ENCODE results near the gene METAP1D. TPM values are rescaled to one million over a fixed set of nuclear protein-coding genes. Genes with fewer than 3 reads are reported as not detected.
A peak's percentile ranks its signal among the peaks of the same experiment; 100 is the strongest.

The METAP1D gene
- total RNA-seq, 1 experiment from 2014 or later, result 5.2 TPM

- H3K27ac Mint-ChIP-seq, result no peak overlapping the region
- Histone ChIP-seq H2BK120ac (ENCODE audit: low read depth, low read length, poor library complexity, severe bottlenecking) (no peak overlapping the region), H2BK12ac (ENCODE audit: insufficient read length, low read depth, low read length) (no peak overlapping the region), H3K23me2 (ENCODE audit: insufficient read length, low read depth, low read length, poor library complexity, severe bottlenecking) (peaks cover 14% of the 10 kb centered on the region), H4K8ac (replicated peaks; ENCODE audit: insufficient read length, low read depth, low read length) (no peak overlapping the region), H4K5ac (ENCODE audit: insufficient read length, low read depth, low read length) (no peak overlapping the region), H3K27me3 (ENCODE audit: insufficient read depth, low read length) (peaks cover 66% of the 10 kb centered on the region), H2BK20ac (ENCODE audit: low read depth, low read length, poor library complexity, severe bottlenecking) (no peak overlapping the region), H3K56ac (ENCODE audit: insufficient read length, low read depth, low read length) (no peak overlapping the region), H3K4me2 (ENCODE audit: insufficient read depth, insufficient read length, low read length) (peak overlapping the region; percentile 42), H3K79me2 (ENCODE audit: insufficient read depth, low read length) (no peaks in the 10 kb centered on the region), H3T11ph (ENCODE audit: low read length) (no peak overlapping the region), H3K9me3 (ENCODE audit: control insufficient read depth, low read depth, low read length) (no peaks in the 10 kb centered on the region), H3K9ac (ENCODE audit: extremely low read depth, insufficient read length, low read length) (no peak overlapping the region), H3K4ac (ENCODE audit: low read depth, low read length) (no peak overlapping the region), H3K4me1 (ENCODE audit: insufficient read depth, low read length) (no peaks in the 10 kb centered on the region), H4K20me1 (ENCODE audit: control insufficient read depth, insufficient read depth, insufficient read length) (no peaks in the 10 kb centered on the region), H2AK5ac (ENCODE audit: insufficient read length, low read length) (no peak overlapping the region), H3K79me1 (ENCODE audit: insufficient read depth, low read depth, low read length, poor library complexity, severe bottlenecking) (no peaks in the 10 kb centered on the region), H4K91ac (ENCODE audit: insufficient read length, low read depth, low read length) (no peak overlapping the region), H2BK15ac (ENCODE audit: low read depth, low read length) (no peak overlapping the region), H3K14ac (ENCODE audit: insufficient read depth, low read length) (no peak overlapping the region), H3K18ac (ENCODE audit: insufficient read length, low read depth, low read length) (no peak overlapping the region), H2BK5ac (ENCODE audit: insufficient read length, low read length) (no peak overlapping the region), H2AFZ (ENCODE audit: low read length) (no peak overlapping the region), H3K23ac (ENCODE audit: insufficient read length, low read depth, low read length) (no peak overlapping the region), H3K27ac (ENCODE audit: insufficient read length, low read depth, low read length) (no peak overlapping the region)
- no peaks in the 10 kb centered on the region; a peak in 1 of 7 replicates for H3K36me3 Mint-ChIP-seq (ENCODE audit: insufficient read depth in 1 of 3, low read depth in 3 of 3)
- H3K9me3 Mint-ChIP-seq, result peaks cover 2 to 3% of the 10 kb centered on the region in 2 experiments; a peak in 3 of 5 replicates
- H3K27me3 Mint-ChIP-seq (ENCODE audit: low read depth), result peaks cover 98% of the 10 kb centered on the region
- no CpG with 5 or more reads among the region's 25 CpGs for WGBS (ENCODE audit: extremely low coverage, insufficient read length, low lambda C conversion rate)
- H3K4me3 Mint-ChIP-seq, result peak overlapping the region; percentile 20 to 64; a peak in 4 of 5 replicates
- no peak for TF ChIP-seq CTCF (conservative IDR thresholded peaks at IDR 0.05)
- DNase-seq, result no peak
- H3K4me1 Mint-ChIP-seq, result peaks cover 25 to 38% of the 10 kb centered on the region in 2 experiments
Observed at GRCh38 chr2:172080641-172081220, 81.0 kb downstream of the METAP1D start.
